ENCODE results near the gene DLG2.

DNA sequence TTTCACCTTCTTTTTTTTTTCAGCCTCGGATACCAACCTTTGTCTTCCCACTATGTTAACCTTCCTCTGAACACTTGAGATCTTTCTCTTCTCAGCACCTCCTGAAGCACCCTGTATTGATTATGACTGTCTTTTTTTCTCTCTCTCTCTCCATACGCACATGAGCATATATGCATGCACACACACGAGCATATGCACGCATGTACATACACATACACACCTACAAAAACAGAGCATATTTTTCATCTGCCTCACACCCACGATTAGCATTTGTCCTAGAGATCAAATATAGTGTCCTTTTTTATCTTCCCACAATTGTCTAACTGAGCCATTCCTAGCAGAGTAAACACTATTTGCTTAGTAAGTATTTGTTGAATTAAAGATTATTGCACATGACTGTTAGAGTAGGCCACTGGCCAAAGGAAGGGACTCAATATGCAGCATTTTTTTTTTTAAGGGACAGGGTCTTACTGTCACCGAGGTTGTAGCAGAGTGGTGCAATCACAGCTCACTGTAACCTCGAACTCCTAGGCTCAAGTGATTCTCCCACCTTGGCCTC, 1718.8 kb downstream of the DLG2 start:
- TF ChIP-seq POLR2A (IDR thresholded peaks at IDR 0.05; ENCODE audit: low read depth, low read length) (no peak), JUN (IDR thresholded peaks at IDR 0.05; ENCODE audit: borderline replicate concordance, insufficient read depth, insufficient read length, low read depth) (no peak), EZH2 (IDR thresholded peaks at IDR 0.05; ENCODE audit: borderline replicate concordance, low read depth, low read length, severe bottlenecking) (no peak), POLR2AphosphoS5 (IDR thresholded peaks at IDR 0.05; ENCODE audit: insufficient read depth, low read depth, low read length) (no peak)
- TF ChIP-seq, protein P1, sequence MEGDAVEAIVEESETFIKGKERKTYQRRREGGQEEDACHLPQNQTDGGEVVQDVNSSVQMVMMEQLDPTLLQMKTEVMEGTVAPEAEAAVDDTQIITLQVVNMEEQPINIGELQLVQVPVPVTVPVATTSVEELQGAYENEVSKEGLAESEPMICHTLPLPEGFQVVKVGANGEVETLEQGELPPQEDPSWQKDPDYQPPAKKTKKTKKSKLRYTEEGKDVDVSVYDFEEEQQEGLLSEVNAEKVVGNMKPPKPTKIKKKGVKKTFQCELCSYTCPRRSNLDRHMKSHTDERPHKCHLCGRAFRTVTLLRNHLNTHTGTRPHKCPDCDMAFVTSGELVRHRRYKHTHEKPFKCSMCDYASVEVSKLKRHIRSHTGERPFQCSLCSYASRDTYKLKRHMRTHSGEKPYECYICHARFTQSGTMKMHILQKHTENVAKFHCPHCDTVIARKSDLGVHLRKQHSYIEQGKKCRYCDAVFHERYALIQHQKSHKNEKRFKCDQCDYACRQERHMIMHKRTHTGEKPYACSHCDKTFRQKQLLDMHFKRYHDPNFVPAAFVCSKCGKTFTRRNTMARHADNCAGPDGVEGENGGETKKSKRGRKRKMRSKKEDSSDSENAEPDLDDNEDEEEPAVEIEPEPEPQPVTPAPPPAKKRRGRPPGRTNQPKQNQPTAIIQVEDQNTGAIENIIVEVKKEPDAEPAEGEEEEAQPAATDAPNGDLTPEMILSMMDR (IDR thresholded peaks at IDR 0.05; ENCODE audit: extremely low read depth in 1 of 2, insufficient read depth in 1 of 2, low read depth in 1 of 2, low read length in 2 of 2): no peak
- TF ChIP-seq, protein P2, sequence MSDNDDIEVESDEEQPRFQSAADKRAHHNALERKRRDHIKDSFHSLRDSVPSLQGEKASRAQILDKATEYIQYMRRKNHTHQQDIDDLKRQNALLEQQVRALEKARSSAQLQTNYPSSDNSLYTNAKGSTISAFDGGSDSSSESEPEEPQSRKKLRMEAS (IDR thresholded peaks at IDR 0.05; ENCODE audit: insufficient read depth, insufficient read length): no peak
